HepG2 (cell line): ENCODE results near the gene GNA15. TPM values are rescaled to one million over a fixed set of nuclear protein-coding genes. Genes with fewer than 3 reads are reported as not detected.

Experiments
- ATAC-seq: fragments of 200-7000 bp; cut with Tn5 transposase; 3 replicates; pipeline ENCODE4 v1.9.1; 2020; ENCODE audit warnings: mild to moderate bottlenecking, moderate library complexity
- BruUV-seq: library from RNA; stranded (reverse); fragments of 400-500 nt; replicated peaks from 2 replicates; lab custom pipeline; 2021; lab: Mats Ljungman, UMichigan
- CTCF ChIA-PET: fragments of 300-600 bp; formaldehyde crosslinking; extraction: SDS; loops from one replicate; lab custom pipeline; 2021; ENCODE audit warnings: low total read pairs, inconsistent platforms, low intra/inter-chr PET ratio; lab: Yijun Ruan, JAX
- POLR2A ChIA-PET: fragments of 350-600 bp; sonication (Branson Sonifier 250); formaldehyde crosslinking; loops from one replicate; lab custom pipeline; 2020; ENCODE audit warnings: antibody characterized with exemption, inconsistent platforms; lab: Yijun Ruan, JAX
- DNase-seq: peaks from one replicate; pipeline ENCODE4 v3.0.0-alpha.2; 2015; ENCODE audit warnings: low spot score
- FAIRE-seq: peaks from 3 replicates; lab custom pipeline; 2011; peaks lifted over from hg19 to GRCh38; lab: Jason Lieb, UNC
- H2AFZ ChIP-seq: one replicate; pipeline ENCODE4 v1.6.1; 2011; ENCODE audit warnings: low read length, inconsistent platforms
- H3K27ac ChIP-seq: fragments of 300-600 bp; 3 replicates; pipeline ENCODE4 v1.8.0; 2011; ENCODE audit warnings: mixed run types, mild to moderate bottlenecking, mixed read lengths, low read length, inconsistent platforms; ENCODE audit not compliant: insufficient read depth; ENCODE audit errors: extremely low read length
- H3K27me3 ChIP-seq, 2 experiments: fragments of 200-600 bp in 1 of 2; 2 replicates in 1 of 2; 3 replicates in 1 of 2; pipeline versions ENCODE4 v1.6.0 to v1.8.0; 2011; ENCODE audit warnings: low read length in 2 of 2, mild to moderate bottlenecking in 2 of 2, moderate library complexity in 2 of 2, inconsistent platforms in 1 of 2; ENCODE audit not compliant: insufficient read depth in 2 of 2, control insufficient read depth in 1 of 2
- H3K36me3 ChIP-seq, 2 experiments: fragments of 200-600 bp in 1 of 2; replicated peaks in 1 of 2; 2 replicates in 1 of 2; 3 replicates in 1 of 2; pipeline versions ENCODE4 v1.5.1 to v1.8.0; 2011; ENCODE audit warnings: low read length in 2 of 2, inconsistent platforms in 1 of 2; ENCODE audit not compliant: insufficient read depth in 2 of 2, control insufficient read depth in 1 of 2
- H3K4me1 ChIP-seq: 2 replicates; pipeline ENCODE4 v1.5.1; 2012; ENCODE audit warnings: low read length, inconsistent platforms; ENCODE audit not compliant: insufficient read depth
- H3K4me2 ChIP-seq: 2 replicates; pipeline ENCODE4 v1.6.0; 2011; ENCODE audit warnings: low read depth, low read length, inconsistent platforms
- H3K4me3 ChIP-seq, 3 experiments: fragments of 200-600 bp in 1 of 3; sonication (generic), shearing (Covaris generic) in 1 of 3; replicated peaks in 1 of 3; 2 replicates each; pipeline ENCODE4 v1.5.1; 2011 to 2016; ENCODE audit warnings: low read length in 3 of 3, inconsistent platforms in 2 of 3, low read depth in 2 of 3, mild to moderate bottlenecking in 2 of 3, control low read depth in 1 of 3, mixed read lengths in 1 of 3; ENCODE audit not compliant: insufficient read depth in 1 of 3
- H3K79me2 ChIP-seq: one replicate; pipeline ENCODE4 v1.6.1; 2011; ENCODE audit warnings: low read length, inconsistent platforms; ENCODE audit not compliant: insufficient read depth
- H3K9ac ChIP-seq: 2 replicates; pipeline ENCODE4 v1.6.0; 2011; ENCODE audit warnings: mild to moderate bottlenecking, low read depth, low read length, inconsistent platforms; ENCODE audit not compliant: insufficient read depth
- H3K9me3 ChIP-seq: 2 replicates; pipeline ENCODE4 v1.5.1; 2012; ENCODE audit warnings: mild to moderate bottlenecking, low read length
- H4K20me1 ChIP-seq: 2 replicates; pipeline ENCODE4 v1.6.0; 2011; ENCODE audit warnings: inconsistent platforms, mild to moderate bottlenecking, low read length, moderate library complexity; ENCODE audit not compliant: insufficient read depth
- DNMT1 ChIP-seq: sonication (generic); formaldehyde crosslinking; IDR thresholded peaks from 2 replicates; pipeline ENCODE4 v1.5.1; 2020; ENCODE audit warnings: mild to moderate bottlenecking, missing genetic modification reagents
- FOXP4 ChIP-seq: sonication (generic); formaldehyde crosslinking; IDR thresholded peaks from 2 replicates; pipeline ENCODE4 v1.4.0; 2020; ENCODE audit warnings: missing genetic modification reagents
- HBP1 ChIP-seq: IDR thresholded peaks from 2 replicates; pipeline ENCODE4 v1.6.1; 2016; ENCODE audit warnings: low read depth, control low read depth
- IRF9 ChIP-seq: sonication (generic); formaldehyde crosslinking; IDR thresholded peaks from 2 replicates; pipeline ENCODE4 v1.8.0; 2022; ENCODE audit warnings: missing genetic modification reagents, mild to moderate bottlenecking, borderline replicate concordance
- MYC ChIP-seq: sonication (generic); formaldehyde crosslinking; IDR thresholded peaks from 2 replicates; pipeline ENCODE4 v1.9.0; 2021; ENCODE audit warnings: missing genetic modification reagents, borderline replicate concordance
- NR0B2 ChIP-seq: sonication (generic); formaldehyde crosslinking; IDR thresholded peaks from 2 replicates; pipeline ENCODE4 v1.4.0; 2020; ENCODE audit warnings: mild to moderate bottlenecking, missing genetic modification reagents
- NR1H2 ChIP-seq: sonication (generic); formaldehyde crosslinking; IDR thresholded peaks from 2 replicates; pipeline ENCODE4 v1.8.1; 2022; ENCODE audit warnings: low read depth, missing genetic modification reagents, borderline replicate concordance
- NR2C2 ChIP-seq: sonication (generic); formaldehyde crosslinking; IDR thresholded peaks from 2 replicates; pipeline ENCODE4 v1.4.0; 2020; ENCODE audit warnings: missing genetic modification reagents, mild to moderate bottlenecking, moderate library complexity, borderline replicate concordance
- PBX2 ChIP-seq: IDR thresholded peaks from 2 replicates; pipeline ENCODE4 v1.6.1; 2016; ENCODE audit warnings: control low read depth
- RXRA ChIP-seq: sonication (generic); formaldehyde crosslinking; IDR thresholded peaks from 2 replicates; pipeline ENCODE4 v1.5.1; 2020; ENCODE audit warnings: missing genetic modification reagents
- RXRB ChIP-seq: IDR thresholded peaks from 2 replicates; pipeline ENCODE4 v1.6.1; 2016; ENCODE audit warnings: borderline replicate concordance, missing genetic modification reagents, missing compliant biosample characterization
- SKI ChIP-seq: fragments of 450-650 bp; IDR thresholded peaks from one replicate; pipeline ENCODE4 v1.6.1; 2018; ENCODE audit warnings: mild to moderate bottlenecking; ENCODE audit not compliant: partially characterized antibody
- ZBTB8A ChIP-seq: sonication (generic); formaldehyde crosslinking; IDR thresholded peaks from 2 replicates; pipeline ENCODE4 v1.4.0; 2020; ENCODE audit warnings: mild to moderate bottlenecking, low read depth, missing genetic modification reagents, borderline replicate concordance
- ZIK1 ChIP-seq: sonication (generic); formaldehyde crosslinking; IDR thresholded peaks from 2 replicates; pipeline ENCODE4 v1.5.0; 2020; ENCODE audit warnings: mild to moderate bottlenecking, low read depth, missing genetic modification reagents, borderline replicate concordance
- ZNF20 ChIP-seq: sonication (generic); formaldehyde crosslinking; IDR thresholded peaks from 2 replicates; pipeline ENCODE4 v1.4.0; 2020; ENCODE audit warnings: mild to moderate bottlenecking, moderate library complexity, missing genetic modification reagents
- ZNF263 ChIP-seq: sonication (generic); formaldehyde crosslinking; IDR thresholded peaks from 2 replicates; pipeline ENCODE4 v1.4.0; 2020; ENCODE audit warnings: missing genetic modification reagents
- ZNF335 ChIP-seq: sonication (generic); formaldehyde crosslinking; IDR thresholded peaks from 2 replicates; pipeline ENCODE4 v1.4.0; 2020; ENCODE audit warnings: missing genetic modification reagents
- WGBS: methylation state at CpG from one replicate; pipeline ENCODE4 v1.1.6; 2017; ENCODE audit warnings: low lambda C conversion rate; 5-methylcytosine and 5-hydroxymethylcytosine counted together
- in situ Hi-C: cut with HindIII; loops from 2 replicates; pipeline ENCODE4 v1.10.0; 2017; ENCODE audit warnings: low pct_unique_long_range_greater_than_20kb; ENCODE audit not compliant: extremely low pct_ligation_motif_present
- intact Hi-C: fragments of 100-400 bp; cut with micrococcal nuclease; formaldehyde crosslinking; loops from one replicate; pipeline ENCODE4 v1.10.0; 2022; ENCODE audit not compliant: unreplicated experiment
- polyA plus RNA-seq, 8 experiments: library from polyadenylated mRNA; depleted of rRNA in 3 of 8; stranded (reverse) in 7 of 8; unstranded in 1 of 8; fragments of >200 nt; fragmentation: Illumina TruSeq in 4 of 8; extraction: Trizol in 4 of 8; gene quantifications; 2 replicates each; pipeline versions ENCODE4 v1.2.1 to v1.2.3, GENCODE V29; 2011 to 2016; ENCODE audit warnings: low read depth in 4 of 8, missing spikeins in 1 of 8, mixed read lengths in 1 of 8; ENCODE audit not compliant: insufficient read depth in 1 of 8
- total RNA-seq, 5 experiments: library from RNA; depleted of rRNA; stranded (reverse); fragments of >200 nt; fragmentation: Illumina TruSeq; extraction: Trizol; gene quantifications; 2 replicates each; pipeline ENCODE4 v1.2.3, GENCODE V29; 2016; ENCODE audit warnings: low read depth in 1 of 5

Gene GNA15
- total and polyA plus RNA-seq, 2 of the 13 experiments (the other 11 are each of a cell fraction or from before 2014, with no cell fraction given) = not detected

- H3K36me3 ChIP-seq = no peaks in the 10 kb centered on the region
- ChIA-PET CTCF (no interaction called here), POLR2A (interaction anchor here (0.7 to 2.2 kb wide), 15 partner anchors 8 to 229 kb away, joined by 3 to 19 read pairs (median 4); partner anchors contain the start of genes NCLN and ZNF556)
- H4K20me1 ChIP-seq = peaks cover 24% of the 10 kb centered on the region
- no peaks in the 10 kb centered on the region for H3K27me3 ChIP-seq
- 1% methylated on average over 14 of the region's 25 CpGs for WGBS
- no peak for FAIRE-seq
- peak overlapping the region; percentile 93 for H3K27ac ChIP-seq
- TSS peak; percentile 68 for BruUV-seq
- in situ Hi-C loops (no loop called here), intact Hi-C loops (no loop called here)
- no peak overlapping the region for H2AFZ ChIP-seq
- DNase-seq = no peak
- no peaks in the 10 kb centered on the region for H3K9me3 ChIP-seq
- H3K9ac ChIP-seq = peak overlapping the region; percentile 94
- peak; percentile 10 for ATAC-seq
- H3K79me2 ChIP-seq = peaks cover 65% of the 10 kb centered on the region
- peak overlapping the region; percentile 64 to 97 (median 94) for H3K4me3 ChIP-seq
- H3K4me1 ChIP-seq = peaks cover 23% of the 10 kb centered on the region
- peak overlapping the region; percentile 97 for H3K4me2 ChIP-seq
- TF ChIP-seq ZBTB8A (CRISPR knock-in tag) (no peak), SKI (peak; percentile 48), RXRA (peak; percentile 86), NR2C2 (CRISPR knock-in tag) (peak; percentile 89), IRF9 (CRISPR knock-in tag) (0 out of 2 replicates have a peak, but pooled peaks have one; percentile 22), DNMT1 (CRISPR knock-in tag) (peak; percentile 62; the same call in 1 of the 2 replicates), ZNF335 (CRISPR knock-in tag) (0 out of 2 replicates have a peak, but pooled peaks have one; percentile 0), FOXP4 (CRISPR knock-in tag) (no peak), NR0B2 (CRISPR knock-in tag) (no peak), RXRB (CRISPR knock-in tag) (peak; percentile 43; the same call in 1 of the 2 replicates), PBX2 (0 out of 2 replicates have a peak, but pooled peaks have one; percentile 22), ZNF20 (CRISPR knock-in tag) (0 out of 2 replicates have a peak, but pooled peaks have one; percentile 13), ZIK1 (CRISPR knock-in tag) (no peak), HBP1 (peak; percentile 31; the same call in 1 of the 2 replicates), ZNF263 (CRISPR knock-in tag) (peak; percentile 17; the same call in 1 of the 2 replicates), NR1H2 (peak; percentile 82), MYC (CRISPR knock-in tag) (0 out of 2 replicates have a peak, but pooled peaks have one; percentile 31)
These were observed 39.4 kb upstream of the GNA15 start for GRCh38 chr19:3096267-3096901.
